Colonic mucosa (tissue), 4 donors: ENCODE measurements around the gene GPAT3. TPM values are rescaled to one million over a fixed set of nuclear protein-coding genes. Genes with fewer than 3 reads are reported as not detected.

Experiments used
- DNase-seq: peaks from one replicate; pipeline ENCODE4 v3.0.0-alpha.2; 2020
- H3K27ac ChIP-seq: fragments of 200-600 bp; one replicate; pipeline ENCODE4 v1.8.0; 2021
- H3K27me3 ChIP-seq: fragments of 200-600 bp; one replicate; pipeline ENCODE4 v1.8.0; 2021
- H3K36me3 ChIP-seq: fragments of 200-600 bp; one replicate; pipeline ENCODE4 v1.8.0; 2021
- H3K4me1 ChIP-seq: fragments of 200-600 bp; one replicate; pipeline ENCODE4 v1.8.0; 2021; ENCODE audit warnings: mild to moderate bottlenecking
- H3K4me3 ChIP-seq: fragments of 200-600 bp; one replicate; pipeline ENCODE4 v1.8.0; 2021
- H3K9ac ChIP-seq, 2 donors: one replicate each; pipeline ENCODE4 v1.7.0; 2013; ENCODE audit warnings: control low read depth in 2 of 2, low read depth in 2 of 2, low read length in 2 of 2
- H3K9me3 ChIP-seq: fragments of 200-600 bp; one replicate; pipeline ENCODE4 v1.8.0; 2021
- intact Hi-C: fragments of 100-400 bp; cut with DNase I; formaldehyde crosslinking; loops from one replicate; pipeline ENCODE4 v1.14.1; 2022
- total RNA-seq, 2 donors: library from RNA; stranded (reverse); fragmentation: NEBNext Ultra II Directional in 1 of 2; extraction: Animal tissue kit (Norgen Biotek cat#: 25700) in 1 of 2; gene quantifications; one replicate each; pipeline ENCODE4 v1.2.1, GENCODE V29; 2021
- TF ChIP-seq, protein P1 (sequence below): fragments of 200-600 bp; IDR thresholded peaks from one replicate; pipeline ENCODE4 v1.8.0; 2022; ENCODE audit warnings: antibody characterized with exemption, mild to moderate bottlenecking
- donor health status: healthy.
- donor health status: DM: no; HTN: no; CAD: no.
- donor health status: DM: no; HTN: no; CAD: no.

GPAT3 gene
- total RNA-seq, 2 donors from 2014 or later = 23.5 to 24.3 TPM

DNA sequence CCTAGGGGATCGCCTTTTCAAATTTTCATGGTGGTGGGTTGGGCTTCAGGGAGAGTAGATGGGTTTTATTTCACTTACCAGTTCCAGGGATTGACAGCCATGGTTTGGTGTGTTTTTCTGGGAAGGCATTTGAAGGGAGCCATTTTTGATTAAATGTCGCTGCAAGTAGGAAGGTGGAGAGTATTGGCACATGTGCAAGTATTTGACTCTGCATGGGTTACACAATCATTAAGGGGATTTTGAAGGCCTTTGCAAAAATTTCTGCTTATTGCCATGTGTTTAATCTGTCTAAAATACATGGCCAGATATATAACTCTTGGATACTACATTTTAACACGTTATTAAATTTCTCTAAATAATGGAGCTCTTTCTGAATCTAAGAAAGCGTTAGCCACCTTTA lies 55.1 kb downstream of the GPAT3 start:
- Histone ChIP-seq H3K9ac (no peak overlapping the region), H3K27me3 (no peaks in the 10 kb centered on the region), H3K27ac (no peak overlapping the region), H3K4me1 (no peaks in the 10 kb centered on the region), H3K4me3 (no peak overlapping the region), H3K9me3 (no peaks in the 10 kb centered on the region), H3K36me3 (no peaks in the 10 kb centered on the region)
- no peak for DNase-seq
- intact Hi-C loops = no loop called here
- TF ChIP-seq, protein P1, sequence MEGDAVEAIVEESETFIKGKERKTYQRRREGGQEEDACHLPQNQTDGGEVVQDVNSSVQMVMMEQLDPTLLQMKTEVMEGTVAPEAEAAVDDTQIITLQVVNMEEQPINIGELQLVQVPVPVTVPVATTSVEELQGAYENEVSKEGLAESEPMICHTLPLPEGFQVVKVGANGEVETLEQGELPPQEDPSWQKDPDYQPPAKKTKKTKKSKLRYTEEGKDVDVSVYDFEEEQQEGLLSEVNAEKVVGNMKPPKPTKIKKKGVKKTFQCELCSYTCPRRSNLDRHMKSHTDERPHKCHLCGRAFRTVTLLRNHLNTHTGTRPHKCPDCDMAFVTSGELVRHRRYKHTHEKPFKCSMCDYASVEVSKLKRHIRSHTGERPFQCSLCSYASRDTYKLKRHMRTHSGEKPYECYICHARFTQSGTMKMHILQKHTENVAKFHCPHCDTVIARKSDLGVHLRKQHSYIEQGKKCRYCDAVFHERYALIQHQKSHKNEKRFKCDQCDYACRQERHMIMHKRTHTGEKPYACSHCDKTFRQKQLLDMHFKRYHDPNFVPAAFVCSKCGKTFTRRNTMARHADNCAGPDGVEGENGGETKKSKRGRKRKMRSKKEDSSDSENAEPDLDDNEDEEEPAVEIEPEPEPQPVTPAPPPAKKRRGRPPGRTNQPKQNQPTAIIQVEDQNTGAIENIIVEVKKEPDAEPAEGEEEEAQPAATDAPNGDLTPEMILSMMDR = no peak

DNA sequence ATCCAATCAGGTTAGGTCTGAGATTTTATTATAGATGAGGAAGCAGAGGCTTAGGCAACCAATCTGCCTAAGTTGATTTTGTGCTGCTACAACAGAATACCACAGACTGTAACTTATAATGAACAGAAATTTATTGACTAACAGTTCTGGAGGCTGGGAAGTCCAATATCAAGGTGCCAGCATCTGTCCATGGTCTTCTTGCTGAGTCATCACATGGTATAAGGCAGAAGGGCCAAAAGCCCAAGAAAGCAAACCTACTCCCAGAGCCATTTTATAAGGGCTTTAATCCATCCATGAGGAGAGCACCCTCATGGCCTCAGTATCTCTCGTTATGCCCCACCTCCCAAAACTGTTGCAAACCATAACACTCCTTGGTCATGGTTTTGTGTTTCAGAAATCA lies 55.8 kb downstream of the GPAT3 start:
- intact Hi-C loops = no loop called here
- DNase-seq = no peak
- H3K9ac ChIP-seq = no peak overlapping the region
- H3K9me3 ChIP-seq = no peaks in the 10 kb centered on the region
- no peaks in the 10 kb centered on the region for H3K36me3 ChIP-seq
- no peak overlapping the region for H3K4me3 ChIP-seq
- TF ChIP-seq, protein P1 = no peak
- H3K27me3 ChIP-seq = no peaks in the 10 kb centered on the region
- H3K4me1 ChIP-seq = no peaks in the 10 kb centered on the region
- H3K27ac ChIP-seq = no peak overlapping the region

DNA sequence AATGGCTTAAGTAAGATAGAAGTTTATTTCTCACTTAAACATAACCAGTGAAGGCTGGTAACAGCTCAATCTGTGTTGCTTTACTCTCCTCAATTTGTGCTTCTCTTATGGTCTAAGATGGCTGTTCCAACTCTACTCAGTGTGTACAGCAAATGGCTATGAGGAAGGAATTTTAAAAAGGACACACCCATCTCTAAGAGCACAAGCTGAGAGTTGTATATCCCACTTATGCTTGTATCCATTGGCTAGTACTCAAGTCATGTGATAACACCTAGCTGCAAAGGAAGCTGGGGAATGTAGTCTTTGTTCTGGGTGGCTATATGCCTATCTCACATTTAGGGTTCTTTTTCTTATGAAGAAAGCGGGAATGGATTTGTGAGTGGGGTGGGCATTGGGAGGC lies 63.3 kb downstream of the GPAT3 start:
- Histone ChIP-seq H3K36me3 (no peaks in the 10 kb centered on the region), H3K4me3 (no peak overlapping the region), H3K27ac (no peak overlapping the region), H3K9me3 (no peaks in the 10 kb centered on the region), H3K9ac (no peak overlapping the region), H3K4me1 (peaks cover 4% of the 10 kb centered on the region), H3K27me3 (no peaks in the 10 kb centered on the region)
- no peak for DNase-seq
- TF ChIP-seq, protein P1 = no peak
- intact Hi-C loops = no loop called here

DNA sequence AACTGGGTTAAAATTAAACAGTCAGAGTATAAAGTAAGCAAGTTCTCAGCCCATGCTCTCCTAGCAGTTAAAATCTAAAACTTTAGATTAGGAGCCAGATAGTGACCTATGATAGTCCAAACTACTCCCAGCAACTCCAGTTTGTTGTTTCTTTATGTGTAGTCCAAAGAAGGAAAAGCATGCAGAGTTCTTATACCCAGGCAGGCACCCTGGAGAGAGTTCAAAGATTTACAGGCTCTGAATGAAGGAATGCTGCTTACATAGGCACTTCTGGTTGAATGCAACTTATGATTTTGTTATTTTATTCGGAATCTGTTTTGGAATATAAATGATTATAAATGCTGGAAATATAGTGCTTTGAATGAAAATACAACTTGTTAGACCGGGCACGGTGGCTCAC lies 67.2 kb downstream of the GPAT3 start:
- no peak for DNase-seq
- Histone ChIP-seq H3K4me1 (peaks cover 10% of the 10 kb centered on the region), H3K27ac (no peak overlapping the region), H3K27me3 (no peaks in the 10 kb centered on the region), H3K9ac (no peak overlapping the region), H3K9me3 (no peaks in the 10 kb centered on the region), H3K36me3 (no peaks in the 10 kb centered on the region), H3K4me3 (no peak overlapping the region)
- intact Hi-C loops = no loop called here
- TF ChIP-seq, protein P1 = no peak

DNA sequence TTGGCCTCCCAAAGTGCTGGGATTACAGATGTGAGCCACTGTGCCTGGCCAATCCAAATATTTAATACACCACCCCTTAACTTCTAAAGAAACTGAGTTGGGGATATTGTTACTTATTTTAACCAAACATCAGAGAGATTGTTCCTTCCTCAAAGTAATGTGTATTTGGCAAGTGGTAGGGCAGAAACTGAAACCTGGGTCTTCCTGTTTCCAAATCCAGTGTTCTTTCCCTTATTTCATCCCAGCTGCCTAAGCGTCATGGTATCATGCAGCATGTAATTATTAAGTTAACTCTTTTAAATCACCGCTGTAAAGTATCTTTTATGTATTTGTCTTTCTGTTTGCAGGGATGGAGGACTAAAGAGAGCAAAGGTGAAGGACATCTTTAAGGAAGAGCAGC lies 68.4 kb downstream of the GPAT3 start:
- no peak overlapping the region for H3K9ac ChIP-seq
- intact Hi-C loops = no loop called here

More for the DNA sequence above, 68.4 kb downstream of the GPAT3 start:
- no peaks in the 10 kb centered on the region for H3K9me3 ChIP-seq
- no peaks in the 10 kb centered on the region for H3K36me3 ChIP-seq
- TF ChIP-seq, protein P1 = no peak
- H3K4me3 ChIP-seq = no peak overlapping the region
- no peak for DNase-seq
- H3K27ac ChIP-seq = no peak overlapping the region
- no peaks in the 10 kb centered on the region for H3K27me3 ChIP-seq
- peaks cover 10% of the 10 kb centered on the region for H3K4me1 ChIP-seq
